ENCODE measurements around the gene SPTY2D1.
"Not testable (repeated sequence)": the region's sequence is repeated elsewhere in the genome, so short reads cannot be mapped to it uniquely, and the experiment has no call there.

The SPTY2D1 gene, protein sequence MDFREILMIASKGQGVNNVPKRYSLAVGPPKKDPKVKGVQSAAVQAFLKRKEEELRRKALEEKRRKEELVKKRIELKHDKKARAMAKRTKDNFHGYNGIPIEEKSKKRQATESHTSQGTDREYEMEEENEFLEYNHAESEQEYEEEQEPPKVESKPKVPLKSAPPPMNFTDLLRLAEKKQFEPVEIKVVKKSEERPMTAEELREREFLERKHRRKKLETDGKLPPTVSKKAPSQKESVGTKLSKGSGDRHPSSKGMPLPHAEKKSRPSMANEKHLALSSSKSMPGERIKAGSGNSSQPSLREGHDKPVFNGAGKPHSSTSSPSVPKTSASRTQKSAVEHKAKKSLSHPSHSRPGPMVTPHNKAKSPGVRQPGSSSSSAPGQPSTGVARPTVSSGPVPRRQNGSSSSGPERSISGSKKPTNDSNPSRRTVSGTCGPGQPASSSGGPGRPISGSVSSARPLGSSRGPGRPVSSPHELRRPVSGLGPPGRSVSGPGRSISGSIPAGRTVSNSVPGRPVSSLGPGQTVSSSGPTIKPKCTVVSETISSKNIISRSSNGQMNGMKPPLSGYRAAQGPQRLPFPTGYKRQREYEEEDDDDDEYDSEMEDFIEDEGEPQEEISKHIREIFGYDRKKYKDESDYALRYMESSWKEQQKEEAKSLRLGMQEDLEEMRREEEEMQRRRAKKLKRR

DNA sequence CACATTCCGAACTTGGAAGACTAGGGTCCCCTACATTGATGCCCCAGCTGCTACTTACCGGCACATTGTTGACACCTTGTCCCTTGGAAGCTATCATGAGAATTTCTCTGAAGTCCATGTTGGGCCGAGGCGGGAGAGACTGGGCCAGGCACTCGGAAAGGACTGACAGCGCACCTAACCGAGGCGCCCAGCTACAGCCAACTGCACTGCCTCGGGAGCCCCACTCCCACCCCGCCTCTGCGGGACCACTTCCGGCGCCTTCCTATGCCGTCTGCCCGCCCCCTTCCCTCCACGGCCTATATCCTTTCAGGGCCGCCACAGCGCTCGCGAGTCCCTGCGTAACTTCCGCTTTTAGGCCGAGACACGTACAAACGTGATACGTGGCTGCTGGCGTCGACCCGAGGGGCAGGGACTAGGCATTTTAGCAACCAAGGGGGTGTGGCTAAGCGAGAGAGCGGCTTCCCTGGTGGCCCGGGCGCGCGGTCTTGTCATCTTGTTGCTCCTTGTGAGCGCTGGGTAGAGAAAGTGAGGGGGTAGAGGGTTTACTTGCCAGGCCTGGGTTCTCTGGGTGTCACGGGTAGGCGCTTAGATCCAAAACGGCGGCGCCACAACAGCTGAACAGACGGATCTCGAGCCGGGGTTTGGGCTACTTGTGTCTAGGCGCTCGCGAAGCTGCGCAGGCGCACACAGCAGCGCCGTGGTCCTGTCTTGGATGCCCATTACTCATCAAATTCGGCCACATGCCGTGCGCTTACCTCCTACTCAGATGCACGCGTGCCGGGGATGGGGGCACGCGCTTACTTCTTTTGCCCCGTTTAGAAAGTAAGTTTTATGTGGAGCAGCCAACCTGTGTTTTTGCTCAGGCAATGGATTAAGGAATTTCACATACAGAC lies at the start of gene SPTY2D1:
Gene SPTY2D1 (minus strand): TSS at position 203 of the 893 bp plus-strand sequence. CDS start 85 bp downstream, at position 118.
- peak; percentile 95 for DNase-seq (ENCODE audit: low read depth, low spot score)

DNA sequence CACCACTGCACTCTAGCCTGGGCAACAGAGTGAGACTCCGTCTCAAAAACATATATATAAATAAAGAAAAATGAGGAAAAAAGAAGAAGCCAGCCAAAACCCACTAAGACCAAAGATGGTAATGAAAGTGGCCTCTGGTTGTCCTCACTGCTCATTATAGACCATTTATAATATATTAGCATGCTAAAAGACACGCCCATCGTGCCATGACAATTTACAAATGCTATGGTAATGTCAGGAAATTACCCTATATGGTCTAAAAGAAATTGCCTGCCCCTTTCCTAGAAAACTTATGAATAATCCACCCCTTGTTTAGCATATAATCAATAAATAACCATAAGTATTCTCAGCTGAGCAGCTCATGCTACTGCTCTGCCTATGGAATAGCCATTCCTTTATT lies 48.3 kb upstream of the SPTY2D1 start:
- no peak for DNase-seq (ENCODE audit: low read depth, low spot score)

DNA sequence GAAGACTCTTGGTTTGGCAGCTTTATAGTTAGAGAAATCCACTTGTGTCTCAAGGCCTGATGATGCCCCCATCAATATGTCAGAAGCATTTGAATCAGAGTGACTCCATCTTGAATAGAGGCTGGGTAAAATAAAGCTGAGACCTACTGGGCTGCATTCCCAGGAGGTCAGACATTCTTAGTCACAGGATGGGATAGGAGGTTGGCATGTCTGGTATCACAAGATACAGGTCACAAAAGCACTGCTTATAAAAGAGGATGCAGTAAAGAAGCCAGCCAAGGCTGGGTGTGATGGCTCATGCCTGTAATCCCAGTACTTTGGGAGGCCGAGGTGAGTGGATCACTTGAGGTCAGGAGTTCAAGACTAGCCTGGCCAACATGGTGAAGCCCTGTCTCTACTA lies 47.8 kb upstream of the SPTY2D1 start:
- not testable (repeated sequence) for DNase-seq (ENCODE audit: low read depth, low spot score)

DNA sequence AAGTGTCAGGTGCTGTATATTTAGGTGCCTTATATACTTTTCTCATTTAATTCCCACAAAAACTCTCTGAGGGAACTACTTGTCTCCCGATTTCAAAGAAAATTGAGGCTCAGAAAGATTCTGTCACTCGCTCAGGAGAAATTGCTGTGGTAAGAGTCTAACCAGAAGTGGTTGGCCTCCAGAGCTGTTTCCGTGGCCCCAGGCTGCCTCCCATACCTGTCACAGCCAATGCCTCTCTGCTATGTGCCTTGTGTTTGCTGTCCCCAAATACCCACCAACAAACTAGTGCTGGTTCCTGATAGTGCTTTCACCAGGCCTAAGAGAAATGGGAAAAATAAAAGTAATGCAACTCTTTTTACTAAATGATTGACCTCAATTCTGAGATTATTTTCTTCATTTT lies 43.4 kb upstream of the SPTY2D1 start:
- DNase-seq (ENCODE audit: low read depth, low spot score), result no peak

DNA sequence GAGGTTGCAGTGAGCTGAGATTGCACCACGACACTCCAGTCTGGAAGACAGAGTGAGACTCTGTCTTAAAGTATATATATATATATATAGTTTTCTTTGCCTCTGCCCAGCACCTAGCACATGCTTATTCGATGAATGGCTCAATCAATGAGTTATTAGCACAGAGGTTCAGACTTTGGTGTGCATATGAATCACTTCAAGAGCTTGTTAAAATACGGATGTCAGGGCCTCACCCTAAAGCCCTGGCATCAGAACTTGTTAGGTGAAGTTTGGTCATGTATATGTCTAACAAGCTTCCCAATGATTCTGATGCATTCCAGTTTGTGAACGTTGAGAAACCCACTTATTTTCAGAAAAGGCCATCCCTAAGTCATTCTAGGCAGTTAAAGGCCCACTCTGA lies 42.7 kb upstream of the SPTY2D1 start:
- DNase-seq (ENCODE audit: low read depth, low spot score), result no peak

DNA sequence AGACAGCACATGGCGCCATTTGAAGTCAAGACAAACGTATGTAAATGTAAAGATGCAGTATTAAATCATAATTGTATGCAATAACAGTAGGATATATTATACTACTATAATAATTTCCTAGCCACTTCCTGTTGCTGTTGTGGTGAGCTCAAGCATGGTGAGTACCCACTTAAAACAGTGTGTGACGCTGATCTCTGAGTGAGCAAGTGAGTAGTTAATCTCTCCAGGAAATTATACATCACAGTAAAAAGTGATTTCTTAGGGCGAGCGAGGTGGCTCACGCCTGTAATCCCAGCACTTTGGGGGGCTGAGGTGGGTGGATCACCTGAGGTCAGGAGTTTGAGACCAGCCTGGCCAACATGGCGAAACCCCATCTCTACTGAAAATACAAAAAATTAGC lies 38.1 kb upstream of the SPTY2D1 start:
- DNase-seq (ENCODE audit: low read depth, low spot score), result peak; percentile 17

DNA sequence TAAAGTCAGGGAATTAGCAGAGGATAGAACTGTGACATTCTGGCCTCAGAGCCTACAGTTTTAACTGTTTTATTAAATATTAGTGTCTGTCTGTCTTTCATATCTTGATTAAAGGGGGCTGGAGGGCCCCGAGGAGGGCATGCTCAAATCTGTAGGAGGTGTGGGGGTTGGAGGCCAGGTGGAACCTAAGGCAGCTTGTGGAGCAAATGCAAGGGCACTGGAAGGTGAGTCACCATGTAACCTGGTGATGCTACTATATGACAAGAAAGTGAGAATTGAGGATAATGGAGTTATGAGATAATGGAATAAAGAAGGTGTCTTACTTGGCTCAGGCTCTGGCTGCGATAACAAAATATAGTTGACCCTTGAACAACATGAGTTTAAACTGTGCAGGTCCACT lies 37.1 kb upstream of the SPTY2D1 start:
- DNase-seq (ENCODE audit: low read depth, low spot score), result no peak

DNA sequence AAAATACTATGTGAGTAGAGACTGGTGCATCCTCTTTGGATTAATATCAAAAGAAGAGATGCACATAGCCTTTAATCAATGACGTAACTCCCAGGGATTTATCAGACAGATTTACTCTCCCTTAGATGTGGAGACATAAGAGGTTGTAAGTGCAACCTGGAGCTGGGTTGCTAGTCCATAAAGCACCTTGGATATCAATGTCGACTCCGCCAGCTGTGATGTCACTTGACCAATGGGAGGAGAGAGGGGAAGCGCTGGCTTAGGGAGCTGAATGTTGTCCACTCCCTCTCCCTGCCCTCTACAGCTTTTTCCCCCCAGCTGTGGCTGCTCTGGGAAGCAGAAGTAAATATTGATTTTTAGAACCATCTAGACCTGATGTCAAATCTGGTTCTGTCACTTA lies 35.6 kb upstream of the SPTY2D1 start:
- no peak for DNase-seq (ENCODE audit: low read depth, low spot score)

DNA sequence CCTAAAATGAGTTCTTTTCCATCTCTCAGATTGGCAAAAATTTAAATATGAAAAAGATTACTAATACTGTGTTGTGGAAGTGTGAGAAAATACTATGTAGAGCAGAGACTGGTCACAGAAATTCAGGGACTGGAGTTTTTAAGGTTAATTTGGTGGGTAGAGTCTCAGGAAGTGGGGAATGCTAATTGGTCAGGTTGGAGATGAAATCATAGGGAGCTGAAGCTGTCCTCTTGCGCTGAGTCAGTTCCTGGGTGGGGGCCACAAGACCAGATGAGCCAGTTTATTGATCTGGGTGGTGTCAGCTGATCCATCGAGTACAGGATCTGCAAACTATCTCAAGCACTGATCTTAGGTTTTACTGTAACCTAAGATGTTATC lies 35.1 kb upstream of the SPTY2D1 start:
- no peak for DNase-seq (ENCODE audit: low read depth, low spot score)

DNA sequence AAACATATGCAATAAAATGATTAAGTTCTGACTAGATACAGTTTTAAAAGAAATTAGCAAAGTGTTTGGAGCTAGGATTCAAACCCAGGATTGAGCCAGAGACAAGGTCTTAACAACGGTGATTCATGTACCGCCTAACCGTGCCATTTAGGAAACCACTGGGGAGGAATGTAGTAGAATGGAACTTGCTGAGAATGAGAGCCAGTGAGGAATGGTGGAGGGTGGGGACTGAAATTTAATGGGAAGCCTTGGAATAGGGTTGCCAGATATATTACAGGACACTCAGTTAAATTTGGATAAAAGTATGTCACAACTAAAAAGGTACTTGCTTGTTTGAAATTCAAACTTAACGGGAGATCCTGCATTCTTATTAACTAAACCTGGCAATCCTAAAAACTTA lies 34.0 kb upstream of the SPTY2D1 start:
- no peak for DNase-seq (ENCODE audit: low read depth, low spot score)

DNA sequence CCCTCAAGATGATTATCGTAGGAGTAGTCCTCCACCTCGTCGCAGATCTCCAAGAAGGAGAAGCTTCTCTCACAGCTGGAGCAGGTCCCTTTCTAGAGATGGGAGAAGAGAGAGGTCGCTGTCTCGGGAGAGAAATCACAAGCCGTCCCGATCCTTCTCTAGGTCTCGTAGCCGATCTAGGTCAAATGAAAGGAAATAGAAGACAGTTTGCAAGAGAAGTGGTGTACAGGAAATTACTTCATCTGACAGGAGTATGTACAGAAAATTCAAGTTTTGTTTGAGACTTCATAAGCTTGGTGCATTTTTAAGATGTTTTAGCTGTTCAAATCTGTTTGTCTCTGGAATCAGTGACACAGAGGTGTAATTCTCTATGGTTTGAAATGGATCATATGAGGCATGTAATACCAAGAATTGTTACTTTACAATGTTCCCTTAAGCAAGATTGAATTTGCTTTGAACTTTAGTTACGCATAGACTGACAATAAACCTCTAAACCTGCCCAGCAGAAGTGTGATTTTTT lies 31.3 kb upstream of the SPTY2D1 start:
- DNase-seq (ENCODE audit: low read depth, low spot score), result not testable (repeated sequence)

DNA sequence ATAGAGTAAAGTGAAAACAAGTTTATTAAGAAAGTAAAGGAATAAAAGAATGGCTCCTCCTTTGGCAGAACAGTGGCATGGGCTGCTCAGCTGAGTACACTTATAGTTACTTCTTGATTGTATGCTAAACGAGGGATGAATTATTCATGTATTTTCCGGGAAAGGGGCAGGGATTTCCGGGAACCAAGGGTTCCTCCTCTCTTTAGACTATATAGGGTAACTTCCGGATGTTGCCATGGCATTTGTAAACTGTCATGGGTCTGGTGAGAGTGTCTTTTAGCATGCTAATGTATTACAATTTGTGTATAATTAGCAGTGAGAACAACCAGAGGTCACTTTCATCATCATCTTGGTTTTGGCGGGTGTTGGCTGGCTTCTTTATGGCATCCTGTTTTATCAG lies 23.5 kb upstream of the SPTY2D1 start:
- DNase-seq (ENCODE audit: low read depth, low spot score), result no peak

DNA sequence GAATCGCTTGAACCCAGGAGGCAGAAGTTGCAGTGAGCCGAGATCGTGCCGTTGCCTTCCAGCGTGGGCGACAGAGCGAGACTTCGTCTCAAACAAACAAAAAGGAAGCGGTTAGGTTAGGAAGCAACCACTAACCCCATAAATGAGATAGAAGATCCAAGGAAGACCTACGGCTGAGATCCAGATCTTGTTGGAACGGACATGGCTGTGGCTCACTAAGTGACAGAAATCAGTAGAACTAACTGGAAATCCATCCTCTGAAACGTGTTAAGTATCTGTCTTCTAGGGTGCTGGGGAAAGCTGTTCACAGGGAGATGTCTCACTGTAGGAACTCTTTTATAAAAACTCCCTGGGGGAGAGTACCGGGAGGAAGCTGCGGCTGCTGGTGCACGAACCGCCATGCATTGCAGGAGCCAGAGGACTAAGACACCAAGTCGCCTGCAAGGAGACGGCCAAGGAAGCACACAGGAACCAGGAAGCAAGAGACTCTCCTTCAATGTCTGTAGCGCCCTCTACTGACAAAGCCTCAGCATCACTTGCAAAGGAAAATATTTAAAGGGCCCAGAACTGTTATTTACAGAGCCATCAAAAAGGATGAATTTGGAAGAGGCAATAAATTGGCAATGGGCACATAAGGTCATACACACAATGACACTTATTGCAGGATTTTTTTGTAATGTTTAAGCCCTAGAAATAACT lies 16.9 kb upstream of the SPTY2D1 start:
- DNase-seq (ENCODE audit: low read depth, low spot score), result no peak

DNA sequence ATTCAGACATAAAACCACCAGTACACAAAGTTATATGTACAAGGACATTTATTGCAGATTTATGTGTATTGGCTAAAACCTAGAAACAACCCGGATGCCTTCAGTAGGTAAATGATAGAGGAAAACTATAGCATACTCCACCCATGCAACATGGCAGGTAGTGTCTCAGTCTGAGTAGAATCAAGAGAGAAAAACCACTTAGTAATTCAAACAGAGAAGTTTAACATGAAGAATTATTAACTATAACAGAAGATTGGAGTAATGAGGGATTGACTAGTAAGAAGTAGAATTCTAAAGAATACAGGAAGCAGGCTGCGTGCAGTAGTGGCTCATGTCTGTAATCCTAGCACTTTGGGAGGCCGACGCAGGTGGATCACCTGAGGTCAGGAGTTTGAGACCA lies 16.2 kb upstream of the SPTY2D1 start:
- DNase-seq (ENCODE audit: low read depth, low spot score), result no peak

DNA sequence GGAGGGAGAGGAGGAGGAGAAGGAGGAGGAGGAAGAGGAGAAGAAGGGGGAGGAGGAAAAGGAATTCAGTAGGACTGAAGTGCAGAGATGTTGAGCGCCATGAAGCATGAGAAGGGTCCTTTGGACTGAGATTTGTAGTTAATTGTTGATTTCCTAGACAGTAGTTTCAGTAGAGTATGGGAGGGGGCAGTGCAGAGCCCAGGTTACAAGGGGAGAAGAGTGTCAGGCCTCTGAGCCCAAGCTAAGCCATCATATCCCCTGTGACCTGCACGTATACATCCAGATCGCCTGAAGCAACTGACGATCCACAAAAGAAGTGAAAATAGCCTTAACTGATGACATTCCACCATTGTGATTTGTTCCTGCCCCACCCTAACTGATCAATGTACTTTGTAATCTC lies 8.9 kb upstream of the SPTY2D1 start:
- DNase-seq (ENCODE audit: low read depth, low spot score), result not testable (repeated sequence)

DNA sequence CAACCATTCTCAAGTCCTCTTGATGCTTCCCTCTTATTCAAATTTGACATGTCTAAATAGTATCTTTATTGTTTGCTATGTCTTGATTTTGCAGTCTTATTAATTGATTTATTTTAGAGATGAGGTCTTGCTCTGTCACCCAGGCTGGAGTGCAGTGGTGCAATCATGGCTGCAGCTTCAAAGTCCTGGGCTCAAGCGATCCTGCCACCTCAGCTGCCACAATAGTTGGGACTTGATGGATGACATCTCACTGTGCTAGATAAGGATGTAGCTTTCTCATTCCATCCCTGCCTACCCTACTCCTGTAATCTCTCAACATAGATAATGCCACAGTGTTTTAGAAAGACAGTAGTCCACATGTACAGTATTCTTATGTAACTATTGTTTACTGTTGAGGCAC lies 7.5 kb upstream of the SPTY2D1 start:
- no peak for DNase-seq (ENCODE audit: low read depth, low spot score)

DNA sequence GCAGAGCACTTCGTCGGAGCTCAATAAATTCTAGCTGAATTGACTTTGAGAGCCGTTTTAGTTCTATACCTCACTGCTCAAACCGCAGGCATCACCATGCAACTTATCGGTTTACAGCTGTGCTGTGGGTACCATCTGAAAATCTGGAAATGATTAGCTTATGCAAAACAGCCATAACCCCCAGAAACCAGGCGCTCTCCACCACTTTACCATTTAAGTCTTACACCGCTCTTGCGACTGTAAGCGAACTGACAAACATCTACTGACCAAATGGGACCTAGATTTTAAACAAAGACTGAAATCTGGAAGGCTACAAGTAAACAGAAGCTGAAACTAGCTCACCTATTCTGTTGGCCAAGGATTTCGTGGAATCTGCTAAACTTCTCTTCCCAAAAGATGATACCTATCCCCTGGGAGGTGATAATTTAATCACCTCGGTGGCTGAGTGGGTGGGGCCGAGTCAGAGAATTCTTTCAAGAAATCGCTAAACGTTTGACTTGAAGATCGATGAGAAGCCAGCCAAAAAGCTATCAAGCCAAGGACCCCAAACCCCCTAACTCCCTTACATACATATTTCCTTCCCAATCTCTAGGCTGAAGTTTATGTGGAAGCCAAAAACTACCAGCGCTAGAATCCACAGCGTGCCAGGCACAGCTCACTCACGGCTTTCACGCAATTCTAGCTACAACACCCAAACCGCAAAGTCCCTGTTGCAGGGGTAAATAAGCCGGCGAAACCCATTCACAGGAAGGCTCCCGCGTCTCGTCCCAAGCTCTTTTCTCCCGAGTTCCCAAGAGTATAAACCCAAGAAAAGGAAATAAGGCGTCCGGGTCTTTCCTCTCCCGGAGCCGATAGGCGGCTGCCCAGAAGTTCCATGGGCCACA lies 644 bp downstream of the SPTY2D1 start:
- DNase-seq (ENCODE audit: low read depth, low spot score), result no peak

DNA sequence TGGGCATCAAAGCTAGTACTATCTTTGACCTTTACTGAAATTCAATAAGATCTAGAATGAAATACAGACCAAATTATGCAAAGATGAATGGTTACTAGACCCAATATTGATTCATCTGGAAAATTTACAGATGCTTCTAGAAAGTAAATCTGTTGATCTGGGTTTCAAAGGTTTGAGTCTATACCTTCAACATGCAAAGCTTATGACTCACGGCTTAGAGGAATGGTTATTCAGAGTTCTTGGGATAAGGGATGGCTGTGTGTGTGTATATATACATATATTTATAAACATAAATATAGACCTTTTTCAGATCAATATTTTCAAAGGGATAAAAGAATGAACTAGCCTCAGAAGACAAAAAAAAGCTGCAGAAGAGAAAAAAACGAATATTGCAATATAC lies 1.3 kb downstream of the SPTY2D1 start:
- DNase-seq (ENCODE audit: low read depth, low spot score), result no peak

DNA sequence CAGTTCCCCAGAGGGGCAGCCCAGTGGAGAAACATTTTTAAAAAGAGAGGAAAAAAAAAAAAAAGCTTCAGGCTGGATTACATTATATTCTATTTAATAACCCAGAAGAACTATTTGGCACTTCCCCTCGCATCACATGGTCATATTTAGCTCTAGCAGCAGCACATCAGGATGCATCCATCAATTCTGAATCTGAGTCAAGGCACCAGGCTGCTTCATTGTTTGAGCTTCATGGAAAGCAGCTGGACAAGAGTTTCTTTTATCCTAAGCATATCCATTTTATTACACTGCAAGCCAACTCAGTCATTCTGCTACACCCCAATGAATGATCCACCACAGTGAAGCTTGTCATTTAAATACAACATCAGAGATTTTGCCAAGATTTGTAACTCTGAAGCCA lies 10.0 kb downstream of the SPTY2D1 start:
- no peak for DNase-seq (ENCODE audit: low read depth, low spot score)

DNA sequence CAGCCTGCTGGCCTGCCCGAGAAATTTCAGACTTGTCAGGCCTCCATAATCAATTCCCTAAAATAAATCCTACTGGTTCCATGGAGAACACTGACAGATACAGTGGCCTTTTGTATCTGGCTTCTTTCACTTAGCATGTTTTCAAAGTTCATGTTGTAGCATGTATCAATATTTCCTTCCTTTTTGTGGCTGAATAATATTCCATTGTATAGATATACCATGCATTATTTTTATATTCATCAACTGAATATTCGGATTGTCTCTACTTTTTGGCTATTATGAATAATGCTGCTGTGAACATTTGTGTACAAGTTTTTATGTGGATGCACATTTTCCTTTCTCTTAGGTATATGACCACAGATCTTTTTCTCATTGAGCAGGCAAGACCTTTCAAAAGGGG lies 10.4 kb downstream of the SPTY2D1 start:
- no peak for DNase-seq (ENCODE audit: low read depth, low spot score)

All from activated CD4-positive, CD25-positive, alpha-beta regulatory T cell treated with anti-CD3 and anti-CD28 coated beads, Interleukin-2, amount 50 U/mL, for 16 hours (primary cell).